Mucosa of gallbladder (tissue), 1 donor: ENCODE data around the gene HOXD4. TPM values are rescaled to one million over a fixed set of nuclear protein-coding genes. Genes with fewer than 3 reads are reported as not detected.

Experiments used
- DNase-seq: peaks from one replicate; pipeline ENCODE4 v3.0.0-alpha.2; 2020; ENCODE audit warnings: low spot score
- total RNA-seq: library from RNA; stranded (reverse); gene quantifications from one replicate; pipeline ENCODE4 v1.2.1, GENCODE V29; 2021
- donor health status: DM: no; HTN: no; CAD: no.

The HOXD4 gene
- total RNA-seq, 1 donor from 2014 or later: 1.0 TPM

GRCh38 chr2:176139661-176140512 is 11.5 kb upstream of the HOXD4 start:
- no peak for DNase-seq

- DNase-seq: peak; percentile 21
Measured at GRCh38 chr2:176140513-176141317, 10.6 kb upstream of the HOXD4 start.

GRCh38 chr2:176142281-176142680 is 9.1 kb upstream of the HOXD4 start:
- no peak for DNase-seq

- no peak for DNase-seq
Measured at GRCh38 chr2:176145085-176145969, 6.0 kb upstream of the HOXD4 start.

- DNase-seq: no peak
Measured at GRCh38 chr2:176146101-176146500, 5.2 kb upstream of the HOXD4 start.

GRCh38 chr2:176146645-176147044 is 4.7 kb upstream of the HOXD4 start:
- DNase-seq: no peak

- no peak for DNase-seq
Measured at GRCh38 chr2:176147210-176147799, 4.0 kb upstream of the HOXD4 start.

GRCh38 chr2:176147800-176148496 is 3.4 kb upstream of the HOXD4 start:
- no peak for DNase-seq

- no peak for DNase-seq
Measured at GRCh38 chr2:176148751-176149421, 2.5 kb upstream of the HOXD4 start.

- DNase-seq: no peak
Measured at GRCh38 chr2:176149481-176149938, 1.8 kb upstream of the HOXD4 start.

GRCh38 chr2:176149939-176150583 is 1.3 kb upstream of the HOXD4 start:
- no peak for DNase-seq

- no peak for DNase-seq
Measured at GRCh38 chr2:176150584-176151441, 537 bp upstream of the HOXD4 start.

GRCh38 chr2:176152350-176153181 is 1.2 kb downstream of the HOXD4 start:
- DNase-seq: no peak

GRCh38 chr2:176154576-176155252 is 3.4 kb downstream of the HOXD4 start:
- no peak for DNase-seq

GRCh38 chr2:176155356-176156044 is 4.2 kb downstream of the HOXD4 start:
- DNase-seq: no peak

- no peak for DNase-seq
Measured at GRCh38 chr2:176156301-176156806, 5.0 kb downstream of the HOXD4 start.
